Activated T-helper 1 cell treated with anti-CD3 and anti-CD28 coated beads, Interleukin-2, amount 50 U/mL, for 16 hours (primary cell): ENCODE results near the gene MAF.

Experiments
- DNase-seq, 2 donors: peaks; one replicate each; pipeline ENCODE4 v3.0.0-alpha.2; 2020; ENCODE audit warnings: low read depth in 1 of 2, low spot score in 1 of 2

MAF gene

DNA sequence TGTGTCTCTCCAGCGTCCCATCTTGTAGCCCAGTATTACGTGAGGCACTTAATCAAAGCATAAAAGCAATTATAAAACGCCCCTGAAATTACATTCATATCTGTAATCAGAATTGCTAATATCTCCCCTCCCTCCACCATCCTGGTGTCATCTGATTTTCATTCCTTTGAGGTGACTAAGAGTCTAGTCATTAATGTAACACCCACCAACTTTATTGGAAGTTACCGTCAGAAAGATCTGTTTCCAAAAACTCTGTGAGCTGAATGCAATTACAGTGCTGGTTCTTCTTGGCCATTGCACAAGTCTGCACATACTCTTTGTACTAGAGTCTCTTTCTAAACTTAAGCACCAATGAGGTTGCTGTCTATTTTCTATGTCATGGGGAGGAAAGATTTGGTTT, 12.5 kb upstream of the MAF start:
- DNase-seq = no peak

DNA sequence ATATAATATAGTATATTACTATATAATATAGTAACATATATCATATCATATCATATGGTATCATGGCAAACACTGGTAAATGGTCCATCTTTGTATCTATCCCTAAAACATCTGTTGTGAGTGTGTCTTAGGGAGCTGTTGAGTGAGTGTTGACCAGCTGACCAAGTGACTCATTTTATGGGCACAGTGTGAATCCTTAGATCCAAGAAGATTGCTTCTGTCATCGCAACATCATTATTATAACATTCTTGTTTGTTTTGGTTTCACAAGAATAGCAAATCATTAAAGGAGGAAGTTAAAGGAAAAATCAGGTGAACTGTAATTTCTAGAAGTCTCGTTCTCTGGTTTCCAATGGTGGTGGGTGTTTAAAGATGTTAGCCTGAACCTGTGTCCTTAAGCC, 11.7 kb upstream of the MAF start:
- DNase-seq = no peak

DNA sequence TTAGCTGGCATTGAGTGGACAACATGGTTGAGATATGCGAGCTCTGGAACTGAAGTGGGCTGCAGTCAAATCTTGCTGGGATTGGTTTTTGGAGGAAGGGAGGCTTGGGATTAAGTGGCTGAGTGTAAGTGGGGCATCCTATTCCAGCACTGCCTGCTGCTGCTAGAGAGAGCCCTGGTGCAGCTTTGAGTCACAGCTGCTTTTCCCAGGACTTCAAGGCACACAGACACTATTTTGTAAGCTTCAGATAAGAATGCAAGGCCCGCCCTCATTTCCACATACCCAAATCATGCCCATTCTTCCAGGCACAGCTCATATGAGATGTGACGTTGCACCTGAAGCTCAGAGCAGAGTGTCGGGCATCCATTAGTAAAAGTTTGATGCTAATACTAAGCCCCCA, 10.2 kb upstream of the MAF start:
- DNase-seq = no peak

DNA sequence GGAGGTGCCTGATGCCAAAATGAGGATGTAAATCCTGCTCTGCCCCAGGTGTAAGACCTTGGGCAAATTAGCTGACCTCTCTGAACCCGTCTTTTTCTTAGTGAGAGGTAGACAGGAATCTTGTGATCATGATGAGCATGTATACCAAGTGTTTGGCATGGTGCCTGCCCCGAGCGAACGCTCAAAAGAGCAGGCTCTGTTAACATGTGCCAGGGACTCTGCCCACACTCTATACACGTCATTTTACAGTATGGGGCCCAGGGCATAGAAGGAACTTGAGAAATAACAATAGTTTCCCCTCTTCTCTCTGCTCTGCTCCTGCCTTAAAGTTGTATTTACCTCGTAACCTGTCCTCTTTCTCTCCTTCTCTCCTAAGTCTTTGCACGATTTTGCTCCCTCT, 9.3 kb upstream of the MAF start:
- DNase-seq = no peak

GRCh38 chr16:79608976-79609375, 8.4 kb upstream of the MAF start:
- DNase-seq = no peak

GRCh38 chr16:79607587-79607986, 7.0 kb upstream of the MAF start:
- DNase-seq = no peak

GRCh38 chr16:79605999-79606398, 5.5 kb upstream of the MAF start:
- no peak for DNase-seq

GRCh38 chr16:79603055-79603454, 2.5 kb upstream of the MAF start:
- no peak for DNase-seq

DNA sequence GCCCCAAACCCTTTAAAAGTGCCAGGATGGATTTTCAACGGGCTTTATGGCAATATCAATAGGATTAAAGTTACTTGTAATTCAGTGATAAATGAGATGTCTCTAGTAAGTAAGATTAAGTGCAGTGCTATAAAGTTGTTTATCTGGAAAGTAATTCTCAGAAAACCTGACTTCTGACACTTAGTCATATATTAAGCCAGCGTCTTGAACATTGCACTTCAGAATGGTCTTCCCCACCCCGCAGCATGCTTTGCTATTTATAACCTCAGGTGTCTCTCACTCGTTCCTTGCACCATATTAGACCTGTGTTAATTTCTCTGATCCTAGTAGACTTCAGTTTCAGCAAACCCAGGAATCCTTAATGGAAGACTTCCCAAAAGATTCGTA, 2.1 kb upstream of the MAF start:
- DNase-seq = no peak

DNA sequence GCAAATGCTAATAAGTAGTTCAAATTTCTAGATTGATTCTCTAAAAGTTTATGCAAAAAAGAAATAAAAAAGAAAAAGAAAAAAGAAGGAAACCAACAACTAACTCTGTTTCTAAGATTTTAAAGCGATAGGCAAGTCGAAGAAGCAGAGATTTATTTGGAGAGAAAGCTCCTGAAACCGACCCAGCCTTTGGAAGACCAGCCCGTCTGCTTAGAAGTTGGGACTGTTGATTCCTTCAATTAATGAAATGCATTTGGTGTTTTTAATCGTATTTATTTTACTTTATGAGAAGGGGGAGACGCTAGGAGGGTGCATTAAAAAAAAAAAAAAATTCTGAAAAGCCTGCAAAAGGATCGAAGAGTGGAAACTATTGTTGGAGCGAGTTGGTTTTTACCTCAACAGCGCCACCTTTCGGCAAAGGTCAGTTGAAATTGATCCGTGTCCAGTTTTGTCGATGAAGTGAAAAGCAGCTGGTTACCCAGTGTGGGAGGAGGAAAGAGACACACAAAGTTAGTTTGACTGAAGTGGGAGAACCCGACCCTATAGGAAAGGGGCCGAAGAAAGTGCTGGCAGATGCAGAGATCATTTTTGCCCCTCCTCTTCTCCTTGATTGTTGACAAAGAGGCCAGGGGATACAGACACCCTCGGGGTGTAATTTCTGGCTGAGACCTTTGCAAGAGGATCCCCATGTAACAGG, 1.5 kb upstream of the MAF start:
- peak; percentile 78 to 80 for DNase-seq

DNA sequence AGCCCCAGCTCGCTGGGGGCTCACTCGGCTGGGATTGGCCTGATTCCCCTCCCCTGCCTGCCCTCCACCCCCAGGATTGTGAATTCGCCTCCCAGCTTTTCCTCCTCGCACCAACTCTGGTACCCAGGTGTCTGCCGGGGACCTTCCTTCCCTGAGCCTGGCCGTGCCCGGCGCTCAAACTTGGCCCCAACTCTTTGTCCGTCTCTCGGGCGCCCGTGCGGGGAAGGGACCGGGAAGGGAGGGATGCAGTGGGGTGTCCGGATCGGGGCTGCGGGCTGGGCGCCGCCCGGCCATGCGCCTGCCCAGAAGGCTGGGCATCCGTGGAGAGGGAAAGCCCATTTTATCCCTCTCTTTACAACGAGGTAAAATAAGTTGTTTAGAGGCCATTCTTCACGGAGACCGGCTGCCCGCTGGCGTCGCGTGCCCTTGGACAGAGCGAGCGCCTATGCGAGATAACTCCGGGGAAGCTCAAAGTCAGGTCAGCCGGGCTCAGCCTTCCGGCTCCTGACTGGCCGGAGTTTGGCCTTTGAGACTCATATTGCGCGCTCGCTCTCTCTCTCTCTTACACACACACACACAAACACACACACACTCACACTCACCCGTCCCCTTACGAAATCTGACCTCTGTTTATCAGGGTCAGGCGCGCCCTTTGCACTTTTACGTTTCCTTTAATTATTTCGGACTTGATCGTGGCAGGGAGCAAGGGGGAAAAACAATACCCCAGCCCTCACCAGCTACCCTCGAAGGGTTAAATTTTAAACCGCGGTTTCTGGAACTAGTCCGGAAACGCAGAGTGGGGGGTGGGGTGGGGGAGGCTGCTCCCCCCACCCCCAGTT, 774 bp upstream of the MAF start:
- no peak for DNase-seq

- peak; percentile 15 to 31 for DNase-seq
These were observed 500 bp downstream of the MAF start for GRCh38 chr16:79599837-79600637.

DNA sequence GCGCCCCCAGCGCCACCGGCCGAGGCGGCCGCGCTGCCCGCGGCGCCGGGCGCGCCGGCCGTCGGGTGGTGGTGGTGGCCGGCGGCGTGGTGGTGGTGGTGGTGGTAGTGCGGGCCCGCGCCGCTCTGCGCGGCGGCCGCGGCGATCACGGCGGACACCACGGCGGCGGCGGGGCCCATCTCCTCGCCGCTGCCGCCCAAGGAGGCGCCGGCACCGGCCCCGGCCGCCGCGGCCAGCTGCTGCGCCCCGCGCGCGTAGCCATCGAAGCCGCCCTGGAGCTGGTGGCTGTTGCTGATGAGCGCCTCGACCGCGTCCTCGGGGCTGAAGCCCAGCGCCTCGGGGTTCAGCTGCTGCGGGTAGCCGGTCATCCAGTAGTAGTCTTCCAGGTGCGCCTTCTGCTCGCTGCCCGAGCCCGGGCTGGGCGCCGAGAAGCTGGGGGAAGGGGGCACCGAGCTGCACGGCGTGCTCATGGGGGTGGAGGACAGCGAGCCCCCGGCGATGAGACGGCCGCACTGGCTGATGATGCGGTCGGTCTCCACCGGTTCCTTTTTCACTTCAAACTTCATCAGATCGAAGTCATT, 1.2 kb downstream of the MAF start:
- no peak for DNase-seq

GRCh38 chr16:79598348-79599181, 2.0 kb downstream of the MAF start:
- peak in 1 of 2 donors; percentile 39 for DNase-seq

- no peak for DNase-seq
These were observed 2.5 kb downstream of the MAF start for GRCh38 chr16:79598063-79598347.

- DNase-seq = no peak
These were observed 3.1 kb downstream of the MAF start for GRCh38 chr16:79597277-79598062.

GRCh38 chr16:79595931-79596450, 4.5 kb downstream of the MAF start:
- DNase-seq = no peak

- DNase-seq = no peak
These were observed 5.3 kb downstream of the MAF start for GRCh38 chr16:79595231-79595641.

DNA sequence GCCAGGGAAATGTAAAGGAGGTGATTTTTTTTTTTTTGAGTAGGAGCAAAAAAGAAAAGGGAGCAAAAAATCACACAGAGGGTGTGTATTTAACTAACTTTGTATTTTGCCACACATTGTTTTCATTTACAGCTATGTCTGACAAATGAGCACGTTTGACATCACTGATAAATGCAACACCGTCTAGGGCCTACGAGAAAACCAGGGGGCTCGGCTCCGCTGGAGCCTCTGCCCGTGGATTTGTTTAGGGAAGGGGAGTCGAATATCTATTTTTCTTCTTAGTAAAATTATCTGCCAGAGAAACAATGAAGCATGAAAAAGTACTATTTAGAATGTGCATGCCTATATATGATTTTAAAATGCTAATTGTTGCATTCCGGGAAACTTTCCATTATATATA, 6.8 kb downstream of the MAF start:
- no peak for DNase-seq

DNA sequence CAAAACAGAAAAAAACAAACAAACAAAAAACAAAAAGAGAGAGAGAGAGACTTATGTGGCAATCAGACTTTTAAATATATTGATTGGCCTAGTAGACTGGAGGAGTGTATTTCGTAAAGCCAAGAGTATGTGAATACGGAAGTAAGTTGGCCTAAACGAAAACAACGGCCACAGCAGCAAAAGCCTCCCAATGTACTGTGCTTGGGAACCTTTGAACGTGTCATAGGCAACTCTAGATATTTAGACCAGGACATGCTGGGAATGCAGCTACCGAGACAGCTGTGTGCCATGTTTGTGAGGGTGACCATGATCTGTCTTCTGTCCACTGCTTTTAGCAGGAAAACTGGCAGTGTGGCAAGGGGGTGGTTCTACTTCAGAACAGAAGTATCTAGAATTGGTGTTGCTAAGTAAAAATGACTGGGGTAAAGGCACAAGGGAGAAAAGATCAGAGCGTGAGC, 7.4 kb downstream of the MAF start:
- no peak for DNase-seq
